NT2/D1 (cell line): Measurements from ENCODE around the gene SRPK1.
A peak's percentile ranks its signal among the peaks of the same experiment; 100 is the strongest.

Experiments used
- DNase-seq: peaks from one replicate; pipeline ENCODE4 v3.0.0-alpha.2; 2011; ENCODE audit warnings: low read depth, low spot score
- H3K27me3 ChIP-seq: 2 replicates; pipeline ENCODE4 v1.6.0; 2011; ENCODE audit warnings: mild to moderate bottlenecking; ENCODE audit not compliant: insufficient read length, insufficient read depth
- H3K36me3 ChIP-seq: 2 replicates; pipeline ENCODE4 v1.6.1; 2011; ENCODE audit warnings: mild to moderate bottlenecking, low read length, mixed read lengths; ENCODE audit not compliant: insufficient read depth, insufficient read length
- H3K4me1 ChIP-seq: 2 replicates; pipeline ENCODE4 v1.5.1; 2011; ENCODE audit not compliant: insufficient read depth, insufficient read length
- H3K4me3 ChIP-seq: 2 replicates; pipeline ENCODE4 v1.5.1; 2011; ENCODE audit warnings: low read depth; ENCODE audit not compliant: insufficient read length
- H3K9ac ChIP-seq: 2 replicates; pipeline ENCODE4 v1.6.0; 2011; ENCODE audit warnings: low read depth; ENCODE audit not compliant: insufficient read length
- H3K9me3 ChIP-seq: 2 replicates; pipeline ENCODE4 v1.5.1; 2011; ENCODE audit warnings: mild to moderate bottlenecking, low read length; ENCODE audit not compliant: insufficient read depth
- SUZ12 ChIP-seq: IDR thresholded peaks from 2 replicates; pipeline ENCODE4 v1.6.1; 2011; ENCODE audit not compliant: insufficient read length, insufficient read depth; ENCODE audit errors: extremely low read depth
- YY1 ChIP-seq: IDR thresholded peaks from 2 replicates; pipeline ENCODE4 v1.6.1; 2011; ENCODE audit not compliant: insufficient read length, insufficient read depth
- ZNF274 ChIP-seq: IDR thresholded peaks from 2 replicates; pipeline ENCODE4 v1.6.1; 2011; ENCODE audit warnings: mild to moderate bottlenecking, low read depth, low read length

The SRPK1 gene

GRCh38 chr6:35960187-35960586 is 39.3 kb upstream of the SRPK1 start:
- no peak for DNase-seq
- Histone ChIP-seq H3K36me3 (no peaks in the 10 kb centered on the region), H3K9me3 (no peaks in the 10 kb centered on the region), H3K4me1 (no peaks in the 10 kb centered on the region), H3K9ac (no peak overlapping the region), H3K27me3 (no peaks in the 10 kb centered on the region), H3K4me3 (no peak overlapping the region)
- TF ChIP-seq SUZ12, result no peak
- no peak for TF ChIP-seq YY1
- TF ChIP-seq ZNF274, result no peak

DNA sequence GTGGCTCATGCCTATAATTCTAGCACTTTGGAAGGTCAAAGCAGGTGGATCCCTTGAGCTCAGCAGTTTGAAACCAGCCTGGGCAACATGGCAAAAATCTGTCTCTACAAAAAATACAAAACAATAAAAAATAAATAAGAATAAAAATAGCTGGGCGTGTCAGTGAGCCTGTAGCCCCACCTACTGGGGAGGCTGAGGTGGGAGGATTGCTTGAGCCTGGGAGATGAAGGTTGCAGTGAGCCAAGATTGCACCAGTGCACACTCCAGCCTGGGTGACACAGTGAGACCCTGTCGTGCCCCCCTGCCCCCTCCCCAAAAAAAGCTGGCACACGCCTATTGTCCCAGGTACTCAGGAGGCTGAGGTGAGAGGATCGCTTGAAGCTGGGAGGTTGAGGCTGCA is 35.1 kb upstream of the SRPK1 start:
- no peaks in the 10 kb centered on the region for H3K27me3 ChIP-seq

DNA sequence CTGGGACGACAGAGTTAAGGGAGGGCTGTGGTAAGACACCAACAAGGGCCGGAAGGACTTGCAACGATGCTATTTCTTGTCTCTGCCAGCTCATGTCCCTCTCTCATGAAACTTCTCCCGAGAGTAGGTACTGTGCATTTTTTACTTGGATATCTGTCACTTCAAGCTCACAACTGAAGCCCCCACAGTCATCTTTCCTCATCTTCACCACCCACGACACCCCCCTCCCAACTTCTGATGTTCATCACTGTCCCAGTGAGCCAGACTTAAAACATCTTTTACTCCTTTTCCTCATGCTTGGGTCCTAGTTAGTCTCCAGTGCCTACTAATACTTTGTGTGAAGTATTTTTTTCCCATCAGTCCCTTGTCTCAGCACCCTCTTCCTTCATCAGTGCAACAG is 34.6 kb upstream of the SRPK1 start:
- Histone ChIP-seq H3K9me3 (no peaks in the 10 kb centered on the region), H3K9ac (no peak overlapping the region), H3K4me1 (no peaks in the 10 kb centered on the region), H3K4me3 (no peak overlapping the region), H3K36me3 (no peaks in the 10 kb centered on the region), H3K27me3 (no peaks in the 10 kb centered on the region)
- no peak for TF ChIP-seq SUZ12
- DNase-seq, result no peak

More for the DNA sequence above, 35.1 kb upstream of the SRPK1 start:
- DNase-seq, result no peak
- Histone ChIP-seq H3K9me3 (no peaks in the 10 kb centered on the region), H3K4me1 (no peaks in the 10 kb centered on the region), H3K4me3 (no peak overlapping the region), H3K36me3 (no peaks in the 10 kb centered on the region), H3K9ac (no peak overlapping the region)
- TF ChIP-seq ZNF274, result no peak
- no peak for TF ChIP-seq YY1
- TF ChIP-seq SUZ12, result no peak

DNA sequence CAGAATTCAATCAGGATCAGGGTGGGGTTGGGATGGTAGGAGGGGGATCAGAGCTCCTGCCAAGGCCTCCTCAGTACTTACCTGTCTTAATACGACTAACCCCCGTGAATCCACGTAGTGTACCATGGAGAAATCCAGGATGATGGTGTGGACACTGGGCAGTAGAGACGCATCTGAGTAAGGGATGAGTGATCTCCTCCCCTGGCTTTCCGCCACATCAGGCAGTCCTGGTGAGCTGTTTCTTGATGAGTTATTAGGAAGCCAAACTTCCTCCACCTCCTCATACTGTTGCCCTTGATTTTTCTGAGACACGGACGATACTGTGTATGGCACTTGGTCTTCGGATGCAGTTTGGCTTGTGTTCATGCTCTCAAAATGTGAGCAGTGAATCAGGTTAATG is 34.2 kb upstream of the SRPK1 start:
- Histone ChIP-seq H3K4me3 (no peak overlapping the region), H3K9me3 (no peaks in the 10 kb centered on the region), H3K9ac (no peak overlapping the region), H3K27me3 (no peaks in the 10 kb centered on the region), H3K36me3 (no peaks in the 10 kb centered on the region), H3K4me1 (no peaks in the 10 kb centered on the region)
- DNase-seq, result no peak
- TF ChIP-seq ZNF274, result no peak
- no peak for TF ChIP-seq SUZ12
- no peak for TF ChIP-seq YY1

DNA sequence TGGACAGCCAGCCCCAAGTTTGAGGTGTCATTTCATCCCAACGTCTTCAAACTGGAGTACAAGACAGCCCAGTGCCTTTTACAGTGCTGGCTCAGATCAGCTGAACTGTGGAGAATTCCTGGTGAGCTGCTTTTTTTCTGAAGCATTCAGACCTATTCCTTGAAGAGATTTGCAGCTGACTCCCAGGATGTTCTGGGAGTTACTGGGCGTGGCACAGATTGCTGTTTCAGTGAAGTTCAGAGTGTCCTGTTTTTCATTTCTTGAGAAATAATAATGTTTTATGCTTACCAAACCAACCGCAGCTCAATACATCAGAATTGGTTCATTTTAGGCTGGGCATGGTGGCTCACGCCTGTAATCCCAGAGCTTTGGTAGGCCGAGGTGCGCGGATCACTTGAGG is 33.4 kb upstream of the SRPK1 start:
- TF ChIP-seq YY1, result no peak
- no peak for TF ChIP-seq SUZ12
- no peak for TF ChIP-seq ZNF274
- Histone ChIP-seq H3K27me3 (no peaks in the 10 kb centered on the region), H3K9ac (no peak overlapping the region), H3K9me3 (no peaks in the 10 kb centered on the region), H3K4me3 (no peak overlapping the region), H3K4me1 (no peaks in the 10 kb centered on the region), H3K36me3 (no peaks in the 10 kb centered on the region)
- DNase-seq, result no peak

DNA sequence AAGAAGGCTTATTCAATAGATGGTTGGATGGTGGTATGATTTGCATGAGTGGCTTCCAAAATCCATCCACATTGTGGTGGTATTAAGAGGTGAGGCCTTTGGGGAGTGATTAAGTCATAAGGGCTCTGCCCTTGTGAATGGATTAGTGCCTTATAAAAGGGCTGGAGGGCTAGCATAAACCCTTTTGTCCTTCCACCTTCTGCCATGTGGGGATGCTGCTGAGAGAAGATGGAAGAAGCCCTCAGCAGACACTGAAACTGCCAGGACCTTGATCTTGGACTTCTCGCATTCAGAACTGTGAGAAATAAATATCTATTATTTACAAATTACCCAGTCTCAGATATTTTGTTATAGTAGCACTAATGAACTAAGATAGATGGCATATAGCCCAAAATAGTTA is 27.8 kb upstream of the SRPK1 start:
- Histone ChIP-seq H3K4me3 (no peak overlapping the region), H3K9ac (no peak overlapping the region), H3K4me1 (no peaks in the 10 kb centered on the region), H3K36me3 (no peaks in the 10 kb centered on the region), H3K9me3 (no peaks in the 10 kb centered on the region), H3K27me3 (no peaks in the 10 kb centered on the region)
- peak; percentile 11 for DNase-seq
- TF ChIP-seq ZNF274 (no peak), YY1 (no peak), SUZ12 (no peak)

DNA sequence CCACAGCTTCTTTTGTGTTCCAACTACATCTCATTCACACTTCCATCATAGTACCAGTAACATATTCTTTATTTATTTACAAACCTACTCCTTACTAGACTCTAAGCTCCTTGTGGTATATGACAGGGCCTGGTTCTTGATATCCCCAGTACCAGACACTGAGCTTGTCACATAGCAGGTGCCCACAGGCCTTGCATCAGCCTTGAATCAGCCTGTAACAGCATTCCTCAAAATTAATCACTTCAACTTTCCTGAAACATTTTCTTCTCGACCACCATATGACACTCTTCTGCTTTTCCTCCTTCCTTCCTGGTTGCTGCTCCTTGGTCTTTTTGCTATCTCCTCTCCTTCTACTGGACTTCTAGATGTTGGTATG is 24.7 kb upstream of the SRPK1 start:
- Histone ChIP-seq H3K9ac (no peak overlapping the region), H3K27me3 (no peaks in the 10 kb centered on the region), H3K9me3 (no peaks in the 10 kb centered on the region), H3K4me3 (no peak overlapping the region), H3K4me1 (no peaks in the 10 kb centered on the region), H3K36me3 (no peaks in the 10 kb centered on the region)
- DNase-seq, result no peak
- TF ChIP-seq ZNF274, result no peak
- TF ChIP-seq YY1, result no peak
- no peak for TF ChIP-seq SUZ12

DNA sequence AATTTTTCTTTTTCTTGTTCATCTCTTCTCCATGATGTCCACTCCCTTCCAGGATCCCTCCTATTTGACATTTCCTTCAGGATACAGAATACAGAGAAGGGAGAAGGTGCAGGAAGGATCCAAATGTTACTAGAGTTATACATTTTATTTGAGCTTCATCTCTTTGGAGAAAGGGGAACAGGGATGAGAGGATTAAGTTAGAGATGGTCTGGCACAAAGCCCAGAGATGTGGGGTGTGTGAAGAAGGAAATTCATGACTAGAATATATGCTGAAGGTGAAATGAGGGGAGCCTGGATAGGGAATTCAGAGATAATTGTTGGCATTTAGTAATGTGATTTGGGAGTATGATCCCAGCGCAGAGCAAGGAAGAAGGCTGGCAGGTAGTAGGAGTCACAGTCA is 22.5 kb upstream of the SRPK1 start:
- TF ChIP-seq YY1, result no peak
- no peak for TF ChIP-seq ZNF274
- no peak for TF ChIP-seq SUZ12
- Histone ChIP-seq H3K36me3 (no peaks in the 10 kb centered on the region), H3K4me3 (no peak overlapping the region), H3K4me1 (no peaks in the 10 kb centered on the region), H3K9ac (no peak overlapping the region), H3K9me3 (no peaks in the 10 kb centered on the region), H3K27me3 (no peaks in the 10 kb centered on the region)
- DNase-seq, result no peak
